GM23248 (cell line): ENCODE data around the gene HEMK1.

ENCODE experiments used
- EZH2 ChIP-seq: fragments of 200-600 bp; sonication (generic); IDR thresholded peaks from 2 replicates; pipeline ENCODE4 v1.6.1; 2018; ENCODE audit warnings: antibody characterized with exemption, mild to moderate bottlenecking; ENCODE audit not compliant: insufficient read depth, poor library complexity, severe bottlenecking
- EZH2phosphoT487 ChIP-seq: fragments of 200-600 bp; sonication (generic); IDR thresholded peaks from 2 replicates; pipeline ENCODE4 v1.6.1; 2018; ENCODE audit warnings: antibody characterized with exemption, moderate library complexity, mild to moderate bottlenecking, low read depth; ENCODE audit not compliant: insufficient read depth

GRCh38 chr3:50585919-50586762, 16.8 kb downstream of the HEMK1 start:
- TF ChIP-seq EZH2 (no peak), EZH2phosphoT487 (no peak)
